Dedifferentiated amniotic fluid mesenchymal stem cell (primary cell): ENCODE data around the gene SPATC1L.

Experiments used
- DNase-seq: peaks from one replicate; pipeline ENCODE4 v3.0.0-alpha.2; 2016; ENCODE audit errors: extremely low spot score

The SPATC1L gene

DNA sequence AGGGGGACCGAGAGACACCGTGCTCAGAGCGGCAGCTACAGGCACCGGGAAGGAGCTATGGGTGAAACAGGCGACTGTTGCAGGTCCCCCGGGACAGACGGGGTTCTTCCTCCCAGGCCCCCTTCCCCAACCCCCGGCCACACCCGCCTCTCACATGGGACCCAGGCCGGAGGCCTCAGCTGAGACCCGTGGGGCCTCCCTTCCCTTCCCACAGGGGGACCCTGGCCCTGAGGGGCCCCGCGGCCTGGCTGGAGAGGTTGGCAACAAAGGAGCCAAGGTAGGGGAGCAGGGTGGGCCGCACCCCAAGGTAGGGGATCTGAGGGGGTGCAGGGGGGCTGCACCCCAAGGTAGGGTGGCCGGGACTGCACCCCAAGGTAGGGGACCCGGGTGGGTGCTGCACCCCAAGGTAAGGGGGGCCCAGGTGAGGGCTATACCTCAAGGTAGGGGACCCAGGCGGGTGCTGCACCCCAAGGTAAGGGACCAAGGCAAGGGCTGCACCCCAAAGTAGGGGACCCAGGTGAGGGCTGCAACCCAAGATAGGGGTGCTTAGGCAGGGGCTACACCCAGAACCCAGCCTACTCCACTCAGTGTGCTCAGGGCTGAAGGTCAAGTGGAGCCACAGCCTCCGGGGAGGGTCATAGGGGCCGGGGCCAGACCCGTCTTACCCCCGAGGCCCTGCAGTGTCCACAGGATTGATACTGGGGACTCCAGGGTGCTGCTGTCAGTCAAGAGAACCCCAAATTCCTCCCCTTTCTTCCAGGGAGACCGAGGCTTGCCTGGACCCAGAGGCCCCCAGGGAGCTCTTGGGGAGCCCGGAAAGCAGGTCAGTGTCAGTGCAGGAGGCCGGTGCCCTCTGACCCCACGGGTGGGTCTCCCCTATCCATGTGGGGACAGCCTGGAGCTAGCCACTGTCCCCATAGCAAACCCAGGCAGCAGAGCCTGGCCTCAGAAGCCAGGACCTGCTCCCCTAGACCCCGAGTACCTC is 63.7 kb downstream of the SPATC1L start:
- no peak for DNase-seq

DNA sequence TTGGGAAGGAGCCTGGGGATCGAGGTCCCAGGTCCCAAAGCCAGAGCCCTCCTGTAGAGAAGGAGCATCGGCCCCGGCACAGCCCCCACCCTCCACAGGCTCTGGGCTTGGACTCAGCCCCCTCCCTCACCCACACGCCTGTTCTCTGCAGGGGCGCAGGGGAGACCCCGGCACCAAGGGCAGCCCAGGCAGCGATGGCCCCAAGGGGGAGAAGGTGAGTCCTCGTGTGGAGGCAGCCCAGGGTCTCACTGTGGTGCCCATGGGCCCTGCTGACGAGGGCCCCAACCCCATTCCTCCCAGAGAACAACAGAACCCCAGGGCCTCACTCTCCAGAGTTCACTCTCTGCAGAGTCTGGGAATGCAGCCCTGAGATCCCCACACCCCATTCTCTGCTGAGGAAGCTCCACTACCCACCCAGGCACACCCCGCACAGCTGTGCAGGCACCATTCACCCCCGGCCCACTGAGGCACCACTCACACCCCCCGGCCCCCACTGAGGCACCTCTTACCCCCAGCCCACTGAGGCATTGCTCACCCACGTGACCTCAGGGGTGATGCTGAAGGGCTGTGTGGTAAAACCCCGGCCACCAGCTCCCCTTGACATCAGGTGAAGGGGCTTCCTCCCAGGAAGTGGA is 64.5 kb downstream of the SPATC1L start:
- no peak for DNase-seq

DNA sequence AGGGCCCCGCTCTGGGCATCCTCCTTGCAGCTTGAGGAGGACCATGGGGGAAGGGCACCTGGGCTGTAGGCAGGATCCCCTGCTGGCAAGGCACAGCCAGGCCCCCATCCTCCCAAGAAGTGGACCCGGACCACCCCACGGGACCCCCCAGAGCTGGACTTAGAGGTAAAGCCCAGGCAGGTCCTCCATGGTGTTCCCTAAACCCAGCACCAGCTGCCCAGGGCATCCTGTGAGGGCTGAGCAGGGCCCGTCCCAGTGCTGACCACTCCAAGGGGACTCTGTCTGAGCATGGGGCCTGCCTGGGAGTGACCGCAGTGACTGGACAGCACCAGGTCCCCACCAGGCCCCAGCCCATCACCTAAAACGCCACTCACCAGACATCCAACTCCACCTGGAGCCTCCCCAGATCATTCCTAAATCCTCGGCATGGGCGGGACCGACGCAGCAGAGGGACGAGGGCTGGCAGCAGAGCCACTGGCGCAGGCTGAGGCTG is 65.1 kb downstream of the SPATC1L start:
- DNase-seq = no peak

DNA sequence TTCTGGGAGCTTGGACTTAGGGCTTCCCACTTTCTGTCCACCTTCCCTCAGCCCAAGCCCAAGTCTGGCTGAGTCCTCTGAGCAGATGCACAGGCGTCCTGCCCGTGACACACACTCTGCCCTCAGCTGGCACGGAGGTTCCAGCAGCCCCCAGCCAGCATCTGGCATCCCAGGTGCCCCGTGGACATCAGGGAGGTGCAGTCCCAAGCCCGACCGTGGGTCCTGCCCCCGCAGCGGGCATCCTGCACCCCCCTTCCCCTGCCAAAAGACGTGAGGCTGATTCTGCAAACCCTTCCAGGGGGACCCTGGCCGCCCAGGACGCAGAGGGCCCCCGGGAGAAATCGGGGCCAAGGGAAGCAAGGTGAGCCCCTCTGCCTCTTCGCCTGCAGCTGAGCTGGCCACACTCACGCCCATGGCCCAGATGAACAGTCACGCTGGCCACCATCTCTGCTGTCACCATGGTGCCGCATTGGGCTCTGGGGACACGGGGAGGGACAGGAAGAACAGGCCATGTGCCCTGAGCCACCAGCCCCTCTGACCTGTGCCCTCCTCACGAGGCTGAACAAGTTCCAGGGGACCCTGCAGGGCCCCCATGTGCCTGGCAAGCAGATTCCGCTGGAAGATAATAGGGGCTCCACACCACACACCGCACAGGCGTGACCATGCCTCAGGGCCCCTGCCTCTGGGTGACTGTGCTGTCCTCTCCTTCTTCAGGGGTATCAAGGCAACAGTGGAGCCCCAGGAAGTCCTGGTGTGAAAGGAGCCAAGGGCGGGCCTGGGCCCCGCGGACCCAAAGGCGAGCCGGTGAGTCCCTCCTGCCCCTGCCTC is 65.7 kb downstream of the SPATC1L start:
- DNase-seq = no peak

DNA sequence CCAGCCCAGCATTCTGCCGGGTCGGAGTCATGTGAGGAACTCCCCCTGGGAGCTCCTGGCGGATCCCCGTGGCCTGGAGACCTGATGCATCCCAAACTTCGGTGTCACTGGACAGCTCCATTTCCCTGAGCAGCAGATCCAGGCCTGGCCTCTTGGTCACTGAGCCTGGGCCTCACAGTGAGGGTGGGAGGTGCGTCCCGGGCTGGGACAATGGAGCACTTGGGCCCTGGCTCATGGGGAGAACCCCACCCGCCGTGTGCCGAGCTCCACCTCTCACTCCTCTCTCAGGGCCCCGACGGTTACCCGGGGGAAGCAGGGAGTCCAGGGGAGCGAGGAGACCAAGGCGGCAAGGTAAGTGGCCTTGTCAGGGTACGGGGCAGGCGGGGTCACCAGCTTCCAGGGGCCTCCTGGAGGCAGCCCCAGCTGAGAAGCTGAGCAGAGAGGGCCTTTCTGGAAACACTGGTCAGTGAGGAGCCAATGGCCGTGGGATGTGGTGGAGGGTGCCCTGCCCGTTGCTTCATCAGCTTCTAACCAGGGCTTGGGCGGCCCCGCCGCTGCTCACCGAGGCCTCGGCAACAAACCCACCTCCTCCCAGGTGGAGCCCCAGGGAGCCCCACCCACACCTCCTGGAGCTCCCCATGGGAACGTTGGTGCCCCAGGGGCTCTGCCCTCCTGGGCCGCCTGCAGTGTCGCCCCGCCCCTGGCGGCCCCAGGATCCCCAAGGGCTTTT is 66.5 kb downstream of the SPATC1L start:
- DNase-seq = no peak

DNA sequence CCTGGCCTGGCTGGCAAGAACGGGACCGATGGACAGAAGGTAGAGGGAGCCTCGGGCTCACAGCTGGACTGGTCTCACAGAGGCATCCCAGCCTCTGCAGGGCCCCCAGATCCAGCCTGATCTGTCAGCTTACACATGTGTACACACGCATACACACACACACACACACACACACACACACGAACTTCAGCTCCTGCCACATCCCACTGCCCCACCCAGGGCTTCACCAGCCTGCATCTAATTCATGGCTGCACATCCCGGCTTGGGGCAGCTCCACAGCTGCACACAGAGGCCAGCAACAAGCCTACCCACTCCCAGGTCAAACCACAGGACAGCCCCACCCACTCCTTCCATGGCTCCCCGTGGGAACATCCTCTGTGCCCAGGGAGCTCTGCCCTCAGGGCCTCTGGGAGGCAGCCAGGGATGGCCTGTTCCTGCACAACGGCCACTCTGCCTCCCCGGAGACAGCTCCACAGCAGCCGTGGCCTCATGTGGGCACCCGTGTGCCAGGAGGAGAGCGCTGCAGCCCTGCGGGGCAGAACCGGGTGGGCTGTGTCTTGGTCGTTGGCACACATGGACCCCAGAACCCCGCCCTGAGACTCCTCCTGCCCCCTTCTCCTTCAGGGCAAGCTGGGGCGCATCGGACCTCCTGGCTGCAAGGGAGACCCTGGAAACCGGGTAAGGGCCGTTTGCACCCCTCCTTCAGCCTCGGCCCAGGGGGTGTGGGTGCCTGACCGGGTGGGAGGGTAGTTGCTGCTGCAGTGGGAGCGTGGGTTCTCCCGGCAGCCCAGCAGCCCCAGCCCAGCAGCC is 67.3 kb downstream of the SPATC1L start:
- peak; percentile 54 for DNase-seq

DNA sequence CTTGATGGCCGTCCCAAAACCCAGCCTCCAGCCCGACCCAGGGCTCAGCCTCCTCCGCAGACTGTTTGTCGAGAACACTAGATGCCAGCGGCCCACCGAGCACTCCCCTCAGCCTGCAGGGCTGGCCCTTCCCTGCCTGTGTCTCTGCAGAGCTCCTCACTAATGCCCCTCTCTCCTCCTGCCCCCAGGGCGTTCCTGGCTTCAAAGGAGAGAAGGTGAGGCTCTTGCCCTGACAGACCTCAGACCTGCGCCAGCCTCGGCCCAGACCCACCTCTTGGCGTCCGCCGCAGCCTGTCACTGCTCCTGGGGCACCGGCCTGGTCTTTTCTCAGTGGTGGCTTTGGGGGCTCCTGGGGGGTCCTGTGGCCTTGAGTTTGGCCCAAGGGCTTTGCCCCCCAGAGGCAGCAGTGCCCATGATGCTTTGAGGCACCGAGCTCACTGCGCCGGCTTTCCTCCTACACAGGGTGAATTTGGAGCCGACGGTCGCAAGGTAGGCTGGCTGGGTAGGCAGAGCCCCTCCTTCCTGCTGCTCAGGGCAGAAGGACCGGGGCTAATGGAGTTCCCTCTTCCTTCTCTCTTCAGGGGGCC is 68.0 kb downstream of the SPATC1L start:
- no peak for DNase-seq

DNA sequence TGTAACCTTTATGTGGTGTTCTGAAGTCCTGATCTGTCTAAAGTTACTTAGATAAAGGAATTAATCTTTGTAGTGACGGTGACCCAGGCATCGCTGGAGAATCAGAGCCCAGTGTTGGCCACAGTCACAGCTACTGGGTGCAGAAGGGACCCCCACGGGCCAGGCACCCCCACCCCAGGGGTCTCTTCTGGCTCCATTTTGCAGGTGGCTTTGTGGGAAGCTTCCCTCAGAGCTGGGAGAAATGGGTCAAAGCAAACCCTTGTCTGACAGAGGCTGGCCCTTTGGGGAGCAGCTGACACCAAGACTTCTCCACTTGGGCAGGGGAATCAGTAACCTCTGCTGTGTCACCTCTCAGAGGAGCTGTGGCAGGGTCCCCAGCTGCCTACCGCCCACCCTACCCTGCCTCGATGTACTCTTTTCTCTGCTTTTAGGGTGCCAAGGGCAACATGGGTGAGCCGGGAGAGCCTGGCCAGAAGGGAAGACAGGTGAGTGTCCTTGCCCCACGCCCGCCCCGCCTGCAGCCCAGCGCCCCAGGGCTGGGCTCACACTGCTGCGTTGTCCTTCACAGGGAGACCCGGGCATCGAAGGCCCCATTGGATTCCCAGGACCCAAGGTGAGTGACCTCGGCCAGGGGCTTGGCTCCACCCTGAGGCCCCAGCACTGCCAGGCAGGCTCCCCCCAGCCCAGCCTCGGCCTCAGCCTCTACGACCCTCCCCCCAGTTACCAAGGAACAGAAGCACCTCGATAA is 68.6 kb downstream of the SPATC1L start:
- no peak for DNase-seq

DNA sequence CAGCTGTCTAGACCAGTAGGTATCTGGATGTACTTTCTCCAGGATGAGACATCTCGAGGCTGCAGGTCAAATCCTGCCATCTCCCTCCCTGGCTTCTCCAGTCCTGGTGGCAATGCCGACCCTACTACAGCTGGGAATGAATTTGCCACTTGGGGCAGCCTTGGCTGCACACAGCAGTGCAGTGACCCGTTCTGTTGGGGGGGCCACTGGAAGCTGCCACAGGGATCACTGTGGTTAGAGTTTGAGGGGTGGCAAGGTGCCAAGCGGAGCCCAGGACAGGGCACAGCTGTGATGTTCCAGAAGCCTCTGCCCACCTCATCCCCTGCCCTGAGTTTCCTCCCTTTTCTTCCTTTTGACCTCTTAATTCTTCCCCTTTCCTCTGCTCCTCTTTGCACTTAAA is 69.3 kb downstream of the SPATC1L start:
- no peak for DNase-seq

DNA sequence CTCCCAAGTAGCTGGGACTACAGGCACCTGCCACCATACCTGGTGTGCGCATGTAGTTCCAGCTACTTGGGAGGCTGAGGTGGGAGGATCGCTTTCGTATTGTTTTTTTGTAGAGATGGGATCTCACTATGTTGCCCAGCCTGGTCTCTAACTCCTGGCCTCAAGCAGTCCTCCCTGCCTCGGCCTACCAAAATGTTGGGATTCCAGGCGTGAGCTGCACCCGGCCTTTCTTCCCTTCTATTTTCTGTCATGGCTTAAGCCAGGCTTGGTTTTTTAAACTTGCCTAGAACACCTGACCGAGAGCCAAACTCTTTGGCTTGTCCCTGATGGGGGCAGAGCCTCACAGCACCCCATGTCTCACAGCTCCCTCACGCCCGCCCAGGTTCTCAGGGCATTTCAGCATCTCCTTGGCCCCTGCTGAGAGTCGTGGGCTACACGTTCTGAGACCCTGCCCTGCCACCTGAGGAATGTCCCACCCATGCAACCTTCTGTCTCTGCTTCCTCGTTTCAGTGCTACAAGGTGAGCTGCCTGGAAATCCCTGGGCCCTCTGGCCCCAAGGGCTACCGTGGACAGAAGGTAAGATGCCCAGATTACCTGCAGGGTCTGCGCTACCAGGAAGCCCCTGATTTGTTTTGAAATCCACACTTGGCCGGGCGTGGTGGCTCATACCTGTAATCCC is 70.6 kb downstream of the SPATC1L start:
- DNase-seq = no peak

DNA sequence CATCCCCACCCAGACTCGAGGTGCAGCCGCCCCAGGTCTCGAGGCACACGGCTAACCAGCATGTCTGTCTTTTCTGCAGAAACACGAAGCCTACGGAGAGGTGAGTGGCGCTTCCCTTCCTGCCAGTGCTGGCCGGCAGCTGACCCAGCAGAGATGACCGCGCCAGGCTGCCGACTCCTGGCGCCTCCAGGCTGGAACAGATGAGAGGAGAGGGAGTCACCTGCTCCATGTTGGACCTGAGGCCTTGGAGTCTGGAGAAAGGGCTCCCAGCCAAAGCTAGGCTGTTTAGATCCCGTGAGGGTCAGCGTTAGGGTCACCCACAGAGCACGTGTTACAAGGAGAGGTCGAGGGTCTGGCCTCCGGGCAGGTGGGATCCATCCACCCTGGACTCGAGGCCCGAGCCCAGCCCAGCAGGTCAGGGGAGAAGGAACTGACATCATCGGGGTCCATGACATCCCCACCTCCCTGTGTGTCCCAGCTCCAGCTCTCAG is 71.5 kb downstream of the SPATC1L start:
- no peak for DNase-seq

DNA sequence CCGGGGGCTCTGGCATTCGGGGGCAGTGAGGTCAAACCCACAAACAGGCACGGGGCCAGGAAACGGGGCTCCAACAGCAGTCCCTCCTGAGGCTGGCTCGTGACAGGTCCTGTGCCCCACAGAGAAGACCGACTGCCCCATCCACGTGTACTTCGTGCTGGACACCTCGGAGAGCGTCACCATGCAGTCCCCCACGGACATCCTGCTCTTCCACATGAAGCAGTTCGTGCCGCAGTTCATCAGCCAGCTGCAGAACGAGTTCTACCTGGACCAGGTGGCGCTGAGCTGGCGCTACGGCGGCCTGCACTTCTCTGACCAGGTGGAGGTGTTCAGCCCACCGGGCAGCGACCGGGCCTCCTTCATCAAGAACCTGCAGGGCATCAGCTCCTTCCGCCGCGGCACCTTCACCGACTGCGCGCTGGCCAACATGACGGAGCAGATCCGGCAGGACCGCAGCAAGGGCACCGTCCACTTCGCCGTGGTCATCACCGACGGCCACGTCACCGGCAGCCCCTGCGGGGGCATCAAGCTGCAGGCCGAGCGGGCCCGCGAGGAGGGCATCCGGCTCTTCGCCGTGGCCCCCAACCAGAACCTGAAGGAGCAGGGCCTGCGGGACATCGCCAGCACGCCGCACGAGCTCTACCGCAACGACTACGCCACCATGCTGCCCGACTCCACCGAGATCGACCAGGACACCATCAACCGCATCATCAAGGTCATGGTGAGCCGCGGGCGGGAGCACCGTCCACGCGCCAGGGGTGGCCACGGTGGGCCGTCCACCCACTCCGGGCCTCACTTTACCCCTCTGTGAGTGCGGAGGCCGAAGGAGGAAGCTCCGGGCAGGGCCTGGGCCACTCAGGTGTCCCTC is 72.2 kb downstream of the SPATC1L start:
- DNase-seq = no peak

DNA sequence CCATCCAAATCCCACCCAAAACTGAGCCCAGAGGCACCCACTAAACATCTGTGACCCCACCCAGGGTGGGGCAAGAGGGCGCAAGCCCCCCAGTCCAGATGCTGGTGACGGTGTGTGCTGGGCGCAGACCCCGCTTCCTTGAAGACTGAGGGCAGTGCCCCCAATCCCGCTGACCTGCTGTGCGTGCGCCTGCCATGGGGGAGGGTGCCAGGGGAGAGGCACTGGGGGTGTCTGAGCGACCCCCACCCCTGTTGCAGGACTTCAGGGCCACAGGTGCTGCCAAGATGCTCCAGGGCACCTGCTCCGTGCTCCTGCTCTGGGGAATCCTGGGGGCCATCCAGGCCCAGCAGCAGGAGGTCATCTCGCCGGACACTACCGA is 73.1 kb downstream of the SPATC1L start:
- DNase-seq = no peak
